HFFc6 (cell line): ENCODE results near the gene EPS8L2. TPM values are rescaled to one million over a fixed set of nuclear protein-coding genes. Genes with fewer than 3 reads are reported as not detected.

Experiments used
- DNase-seq: peaks from one replicate; pipeline ENCODE4 v3.0.0-alpha.2; 2018
- H3K27ac Mint-ChIP-seq: 2 replicates; pipeline ENCODE4 v1.8.0; 2020; ENCODE audit warnings: mild to moderate bottlenecking, mixed read lengths
- H3K27me3 Mint-ChIP-seq: 2 replicates; pipeline ENCODE4 v1.8.0; 2021; ENCODE audit warnings: mild to moderate bottlenecking, moderate library complexity, mixed read lengths; ENCODE audit not compliant: insufficient read depth
- H3K36me3 Mint-ChIP-seq: 2 replicates; pipeline ENCODE4 v1.8.0; 2021; ENCODE audit warnings: low read depth, mixed read lengths
- H3K4me1 Mint-ChIP-seq: 2 replicates; pipeline ENCODE4 v1.8.0; 2020; ENCODE audit warnings: low read depth, mixed read lengths
- H3K4me3 Mint-ChIP-seq: 2 replicates; pipeline ENCODE4 v1.8.0; 2020; ENCODE audit warnings: mild to moderate bottlenecking, moderate library complexity, mixed read lengths
- H3K9me3 Mint-ChIP-seq: 2 replicates; pipeline ENCODE4 v1.8.0; 2020; ENCODE audit warnings: mild to moderate bottlenecking, mixed read lengths
- CTCF ChIP-seq: fragments of 200-600 bp; sonication (generic); IDR thresholded peaks from 2 replicates; pipeline ENCODE4 v1.5.0; 2021; ENCODE audit warnings: antibody characterized with exemption, mild to moderate bottlenecking
- total RNA-seq, 6 experiments: library from RNA; stranded (reverse); fragmentation: NEBNext Ultra II Directional; extraction: Animal tissue kit (Norgen Biotek cat#: 25700); gene quantifications; 2 replicates in 1 of 6; 3 replicates in 5 of 6; pipeline ENCODE4 v1.2.3, GENCODE V29; 2021

The EPS8L2 gene
- total RNA-seq, 6 experiments from 2014 or later: 55.5 to 70.1 (median 65.1) TPM

DNA sequence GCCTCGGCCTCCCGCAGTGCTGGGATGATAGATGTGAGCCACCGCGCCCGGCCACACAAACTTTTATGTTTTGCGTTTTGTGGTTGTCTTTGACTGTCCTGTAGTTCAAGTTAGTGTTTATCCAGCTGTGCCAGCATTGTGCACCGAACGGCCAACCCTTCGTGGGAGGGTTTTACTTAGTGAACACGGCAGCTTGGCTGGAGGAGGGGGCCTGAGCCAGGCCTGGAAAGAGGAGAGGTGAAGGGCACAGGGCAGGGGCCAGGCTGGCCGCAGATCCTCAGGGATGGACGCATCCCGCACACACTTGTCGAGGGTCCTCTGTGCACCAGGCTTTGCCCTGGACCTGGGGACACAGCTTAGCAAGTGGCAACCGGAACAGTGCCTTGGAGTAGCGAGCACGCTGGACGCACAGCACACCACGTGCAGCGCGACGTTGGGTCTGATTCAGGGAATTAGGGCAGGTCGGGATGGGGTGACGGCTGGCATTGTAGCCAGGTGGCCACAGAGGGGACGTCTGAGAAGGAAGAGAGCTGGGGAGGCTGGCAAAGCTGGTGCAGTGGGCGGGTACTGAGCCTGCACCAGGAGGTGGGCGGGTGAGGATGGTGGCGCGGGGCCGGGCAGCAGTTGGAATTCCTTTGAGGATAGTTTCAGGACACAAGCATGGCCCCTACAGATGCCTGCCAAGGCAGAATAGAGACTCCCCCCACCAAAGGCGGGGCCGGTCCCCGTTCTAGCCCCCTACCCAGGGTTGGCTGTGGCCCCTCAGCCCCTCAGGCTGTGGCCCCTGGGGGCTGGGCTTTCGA is 13.4 kb downstream of the EPS8L2 start:
- Mint-ChIP-seq H3K27me3 (peaks cover 3% of the 10 kb centered on the region; the same call in 1 of the 2 replicates), H3K9me3 (no peaks in the 10 kb centered on the region), H3K4me1 (no peaks in the 10 kb centered on the region), H3K4me3 (no peak overlapping the region), H3K36me3 (peaks cover 5% of the 10 kb centered on the region; the same call in 1 of the 2 replicates), H3K27ac (no peak overlapping the region)
- no peak for DNase-seq
- no peak for TF ChIP-seq CTCF

GRCh38 chr11:720017-720641 is 14.1 kb downstream of the EPS8L2 start:
- H3K27me3 Mint-ChIP-seq: peaks cover 3% of the 10 kb centered on the region; the same call in 1 of the 2 replicates
- no peaks in the 10 kb centered on the region for H3K4me1 Mint-ChIP-seq
- no peak for DNase-seq
- TF ChIP-seq CTCF: no peak
- no peak overlapping the region for H3K4me3 Mint-ChIP-seq
- H3K9me3 Mint-ChIP-seq: no peaks in the 10 kb centered on the region
- no peaks in the 10 kb centered on the region for H3K36me3 Mint-ChIP-seq
- no peak overlapping the region for H3K27ac Mint-ChIP-seq

GRCh38 chr11:720642-721246 is 14.7 kb downstream of the EPS8L2 start:
- no peak for TF ChIP-seq CTCF
- Mint-ChIP-seq H3K27me3 (peaks cover 3% of the 10 kb centered on the region; the same call in 1 of the 2 replicates), H3K9me3 (no peaks in the 10 kb centered on the region), H3K4me3 (no peak overlapping the region), H3K36me3 (no peaks in the 10 kb centered on the region), H3K4me1 (no peaks in the 10 kb centered on the region), H3K27ac (no peak overlapping the region)
- DNase-seq: no peak

DNA sequence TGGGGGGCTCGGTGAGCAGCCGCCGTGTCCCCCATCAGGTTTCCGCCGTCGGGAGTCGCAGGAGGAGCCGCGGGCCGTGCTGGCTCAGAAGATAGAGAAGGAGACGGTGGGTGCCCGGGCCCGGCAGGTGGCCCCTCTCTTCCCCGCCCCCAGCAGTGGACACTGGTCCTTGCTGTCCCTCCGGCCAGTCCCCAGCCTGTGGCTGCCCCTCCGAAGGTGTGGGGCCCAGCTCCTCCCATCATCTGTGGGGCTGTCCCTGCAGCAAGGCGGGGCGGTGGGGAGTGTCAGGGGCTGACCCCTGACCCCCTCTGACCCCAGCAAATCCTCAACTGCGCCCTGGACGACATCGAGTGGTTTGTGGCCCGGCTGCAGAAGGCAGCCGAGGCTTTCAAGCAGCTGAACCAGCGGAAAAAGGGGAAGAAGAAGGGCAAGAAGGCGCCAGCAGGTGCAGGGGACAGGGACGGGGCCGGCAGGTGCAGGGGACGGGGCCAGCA is 15.3 kb downstream of the EPS8L2 start:
- TF ChIP-seq CTCF: no peak
- Mint-ChIP-seq H3K27ac (no peak overlapping the region), H3K27me3 (peaks cover 3% of the 10 kb centered on the region; the same call in 1 of the 2 replicates), H3K4me1 (no peaks in the 10 kb centered on the region), H3K36me3 (no peaks in the 10 kb centered on the region), H3K9me3 (no peaks in the 10 kb centered on the region), H3K4me3 (no peak overlapping the region; the same call in 1 of the 2 replicates)
- no peak for DNase-seq

DNA sequence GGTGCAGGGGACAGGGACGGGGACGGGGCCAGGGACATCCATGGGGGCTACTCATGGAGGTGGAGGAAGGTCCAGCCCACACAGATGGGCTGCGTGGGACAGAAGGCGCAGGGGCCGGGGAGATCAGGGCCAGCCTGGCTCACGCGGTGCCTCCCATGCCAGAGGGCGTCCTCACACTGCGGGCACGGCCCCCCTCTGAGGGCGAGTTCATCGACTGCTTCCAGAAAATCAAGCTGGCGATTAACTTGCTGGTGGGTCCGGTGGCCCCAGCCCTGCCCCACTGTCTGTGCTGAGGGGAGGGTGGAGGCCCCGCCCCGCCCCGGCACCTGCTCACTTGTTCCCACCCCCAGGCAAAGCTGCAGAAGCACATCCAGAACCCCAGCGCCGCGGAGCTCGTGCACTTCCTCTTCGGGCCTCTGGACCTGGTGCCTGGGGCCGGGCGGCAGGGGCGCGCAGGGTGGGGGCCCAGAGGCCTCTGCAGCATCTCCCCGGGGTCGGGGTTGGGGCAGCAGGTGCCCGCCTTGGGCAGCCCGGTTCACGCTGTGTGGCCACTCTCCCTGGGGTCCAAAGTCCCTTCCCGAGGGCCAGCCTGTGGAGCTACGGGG is 15.8 kb downstream of the EPS8L2 start:
- no peaks in the 10 kb centered on the region for H3K9me3 Mint-ChIP-seq
- no peaks in the 10 kb centered on the region for H3K36me3 Mint-ChIP-seq
- no peaks in the 10 kb centered on the region for H3K4me1 Mint-ChIP-seq
- no peak overlapping the region for H3K27ac Mint-ChIP-seq
- peaks cover 3% of the 10 kb centered on the region; the same call in 1 of the 2 replicates for H3K27me3 Mint-ChIP-seq
- DNase-seq: no peak
- no peak for TF ChIP-seq CTCF
- H3K4me3 Mint-ChIP-seq: no peak overlapping the region
